ENCODE results near the gene FGGY.
"Not testable (repeated sequence)": the region's sequence is repeated elsewhere in the genome, so short reads cannot be mapped to it uniquely, and the experiment has no call there.

FGGY gene

GRCh38 chr1:59532102-59532501 is 235.2 kb downstream of the FGGY start:
- no peak for TF ChIP-seq CTCF (IDR thresholded peaks at IDR 0.05; ENCODE audit: low read length, missing control alignments)
- no peak overlapping the region for H3K4me3 ChIP-seq (replicated peaks; ENCODE audit: low read depth, low read length)
- DNase-seq (ENCODE audit: low read depth) = no peak

- DNase-seq (ENCODE audit: low read depth) = not testable (repeated sequence)
Observed at GRCh38 chr1:59538476-59538875, 241.6 kb downstream of the FGGY start.

GRCh38 chr1:59539961-59540681 is 243.2 kb downstream of the FGGY start:
- TF ChIP-seq CTCF (IDR thresholded peaks at IDR 0.05; ENCODE audit: low read length, missing control alignments) = no peak
- no peak overlapping the region for H3K4me3 ChIP-seq (replicated peaks; ENCODE audit: low read depth, low read length)
- DNase-seq (ENCODE audit: low read depth) = no peak

More at GRCh38 chr1:59538476-59538875, 241.6 kb downstream of the FGGY start:
- H3K4me3 ChIP-seq (replicated peaks; ENCODE audit: low read depth, low read length) = not testable (repeated sequence)

GRCh38 chr1:59541161-59541560 is 244.3 kb downstream of the FGGY start:
- H3K4me3 ChIP-seq (replicated peaks; ENCODE audit: low read depth, low read length) = no peak overlapping the region
- DNase-seq (ENCODE audit: low read depth) = no peak
- TF ChIP-seq CTCF (IDR thresholded peaks at IDR 0.05; ENCODE audit: low read length, missing control alignments) = no peak

GRCh38 chr1:59541891-59542290 is 245.0 kb downstream of the FGGY start:
- no peak for TF ChIP-seq CTCF (IDR thresholded peaks at IDR 0.05; ENCODE audit: low read length, missing control alignments)
- no peak for DNase-seq (ENCODE audit: low read depth)
- no peak overlapping the region for H3K4me3 ChIP-seq (replicated peaks; ENCODE audit: low read depth, low read length)

GRCh38 chr1:59543211-59543668 is 246.3 kb downstream of the FGGY start:
- no peak for TF ChIP-seq CTCF (IDR thresholded peaks at IDR 0.05; ENCODE audit: low read length, missing control alignments)
- no peak for DNase-seq (ENCODE audit: low read depth)
- no peak overlapping the region for H3K4me3 ChIP-seq (replicated peaks; ENCODE audit: low read depth, low read length)

GRCh38 chr1:59544615-59545293 is 247.9 kb downstream of the FGGY start:
- DNase-seq (ENCODE audit: low read depth) = no peak
- H3K4me3 ChIP-seq (replicated peaks; ENCODE audit: low read depth, low read length) = no peak overlapping the region
- TF ChIP-seq CTCF (IDR thresholded peaks at IDR 0.05; ENCODE audit: low read length, missing control alignments) = no peak
